HG02884 (cell line): ENCODE results near the gene C6orf62.
A peak's percentile ranks its signal among the peaks of the same experiment; 100 is the strongest.
"Not testable (repeated sequence)": the region's sequence is repeated elsewhere in the genome, so short reads cannot be mapped to it uniquely, and the experiment has no call there.

ENCODE experiments used
- ATAC-seq: cut with Tn5 transposase; IDR thresholded peaks from one replicate; pipeline ENCODE4 v1.9.1; 2021; ENCODE audit warnings: mild to moderate bottlenecking, moderate library complexity; ENCODE audit not compliant: unreplicated experiment

Gene C6orf62

GRCh38 chr6:24743265-24743943 lies 24.4 kb upstream of the C6orf62 start:
- peak; percentile 92 for ATAC-seq

DNA sequence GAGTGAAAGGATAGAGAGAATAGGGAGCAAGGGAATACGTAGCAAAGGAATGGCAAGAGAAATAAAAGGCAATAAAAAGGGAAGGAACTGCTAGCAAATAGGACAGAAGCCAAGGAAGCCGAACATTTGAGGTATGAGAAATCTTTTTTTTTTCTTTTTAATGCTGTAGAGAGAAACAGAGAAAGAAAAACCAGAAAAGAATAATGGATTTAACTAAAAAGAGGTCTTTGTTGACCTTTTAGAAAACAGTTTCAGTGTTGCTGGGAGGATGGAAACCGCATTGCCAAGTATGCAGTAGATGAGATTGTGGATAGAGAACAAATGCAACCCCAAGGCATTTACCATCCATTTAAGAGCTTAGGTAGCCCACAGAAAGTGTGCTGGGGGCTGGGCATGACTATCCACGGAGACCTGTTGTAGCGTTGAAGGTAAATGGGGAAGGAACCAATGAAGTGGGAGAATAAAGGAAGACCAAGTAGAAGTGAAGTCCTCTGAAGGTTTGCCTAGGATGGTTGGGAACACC lies 23.3 kb upstream of the C6orf62 start:
- no peak for ATAC-seq

GRCh38 chr6:24740861-24741260 lies 21.9 kb upstream of the C6orf62 start:
- no peak for ATAC-seq

DNA sequence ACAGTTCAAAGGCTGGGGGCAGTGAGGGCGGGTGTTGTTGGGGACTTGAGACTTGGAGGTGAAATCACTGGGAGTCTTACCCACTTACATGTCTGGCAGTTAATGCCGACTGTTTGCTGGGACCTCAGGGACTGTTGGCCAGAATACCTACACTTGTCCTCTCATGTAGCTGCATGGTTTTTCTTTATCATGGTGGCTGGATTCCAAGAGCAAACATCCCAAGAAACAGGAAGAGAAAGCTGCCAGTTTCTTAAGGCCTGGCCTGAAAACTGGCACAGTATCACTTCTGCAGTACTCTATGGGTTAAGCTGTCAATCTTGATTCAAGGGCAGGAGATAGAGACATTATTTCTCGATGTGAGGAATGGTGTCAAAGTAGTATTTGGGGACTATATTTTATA lies 19.8 kb upstream of the C6orf62 start:
- no peak for ATAC-seq

DNA sequence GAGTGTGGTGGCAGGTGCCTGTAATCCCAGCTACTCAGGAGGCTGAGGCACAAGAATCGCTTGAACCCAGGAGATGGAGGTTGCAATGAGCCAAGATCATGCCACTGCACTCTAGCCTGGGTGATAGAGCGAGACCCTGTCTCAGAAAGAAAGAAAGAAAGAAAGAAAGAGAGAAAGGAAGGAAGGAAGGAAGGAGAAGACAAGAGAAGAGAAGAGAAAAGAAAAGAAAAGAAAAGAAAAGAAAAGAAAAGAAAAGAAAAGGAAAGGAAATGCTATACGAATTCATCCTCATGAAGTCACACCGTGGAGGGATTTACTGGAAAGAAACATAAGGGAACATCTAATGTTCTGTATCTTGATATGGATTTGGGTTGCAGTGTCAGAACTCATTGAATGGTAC lies 15.8 kb upstream of the C6orf62 start:
- ATAC-seq, result not testable (repeated sequence)

DNA sequence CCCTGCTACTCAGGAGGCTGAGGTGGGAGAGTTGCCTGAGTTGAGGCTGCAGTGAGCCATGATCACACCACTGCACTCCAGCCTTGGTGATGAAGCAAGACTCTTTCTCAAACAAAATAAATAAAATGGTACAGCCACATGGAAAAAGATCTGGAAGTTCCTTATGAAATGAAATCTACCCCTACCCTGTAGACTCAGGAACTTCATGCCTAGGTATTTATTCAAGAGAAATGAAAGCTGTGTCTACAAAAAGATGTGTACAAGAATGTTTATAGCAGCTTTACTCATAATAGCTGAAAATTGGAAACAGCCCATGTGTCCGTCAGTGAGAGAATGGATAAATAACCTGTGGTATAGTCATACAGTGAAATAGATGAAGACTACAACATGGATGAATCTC lies 15.2 kb upstream of the C6orf62 start:
- ATAC-seq, result no peak

DNA sequence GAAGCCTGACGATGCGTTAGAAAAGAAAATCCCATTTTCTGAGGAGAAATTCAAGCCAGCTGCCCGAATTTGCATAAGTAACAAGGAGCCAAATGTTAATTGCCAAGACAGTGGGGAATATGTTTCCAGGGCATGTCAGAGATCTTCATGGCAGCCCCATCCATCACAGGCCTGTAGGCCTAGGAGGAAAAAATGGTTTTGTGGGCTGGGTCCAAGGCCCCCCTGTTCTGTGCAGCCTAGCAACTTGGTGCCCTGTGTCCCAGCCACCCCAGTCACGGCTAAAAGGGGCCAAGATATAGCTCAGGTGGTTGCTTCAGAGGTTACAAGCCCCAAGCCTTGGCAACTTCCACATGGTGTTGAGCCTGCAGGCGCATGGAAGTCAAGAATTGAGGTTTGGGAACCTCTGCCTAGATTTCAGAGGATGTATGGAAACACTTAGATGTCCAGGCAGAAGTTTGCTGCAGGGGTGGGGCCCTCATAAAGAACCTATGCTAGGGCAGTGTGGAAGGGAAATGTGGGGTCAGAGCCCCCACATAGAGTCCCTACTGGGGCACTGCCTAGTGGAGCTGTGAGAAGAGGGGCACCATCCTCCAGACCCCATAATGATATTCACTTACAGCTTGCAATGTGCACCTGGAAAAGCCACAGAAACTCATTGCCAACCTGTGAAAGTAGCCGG lies 12.6 kb upstream of the C6orf62 start:
- not testable (repeated sequence) for ATAC-seq

- ATAC-seq, result not testable (repeated sequence)
Observed at GRCh38 chr6:24730653-24731052, 11.7 kb upstream of the C6orf62 start.

- ATAC-seq, result no peak
Observed at GRCh38 chr6:24723270-24723669, 4.3 kb upstream of the C6orf62 start.

GRCh38 chr6:24721461-24722215 lies 2.7 kb upstream of the C6orf62 start:
- ATAC-seq, result peak; percentile 45

DNA sequence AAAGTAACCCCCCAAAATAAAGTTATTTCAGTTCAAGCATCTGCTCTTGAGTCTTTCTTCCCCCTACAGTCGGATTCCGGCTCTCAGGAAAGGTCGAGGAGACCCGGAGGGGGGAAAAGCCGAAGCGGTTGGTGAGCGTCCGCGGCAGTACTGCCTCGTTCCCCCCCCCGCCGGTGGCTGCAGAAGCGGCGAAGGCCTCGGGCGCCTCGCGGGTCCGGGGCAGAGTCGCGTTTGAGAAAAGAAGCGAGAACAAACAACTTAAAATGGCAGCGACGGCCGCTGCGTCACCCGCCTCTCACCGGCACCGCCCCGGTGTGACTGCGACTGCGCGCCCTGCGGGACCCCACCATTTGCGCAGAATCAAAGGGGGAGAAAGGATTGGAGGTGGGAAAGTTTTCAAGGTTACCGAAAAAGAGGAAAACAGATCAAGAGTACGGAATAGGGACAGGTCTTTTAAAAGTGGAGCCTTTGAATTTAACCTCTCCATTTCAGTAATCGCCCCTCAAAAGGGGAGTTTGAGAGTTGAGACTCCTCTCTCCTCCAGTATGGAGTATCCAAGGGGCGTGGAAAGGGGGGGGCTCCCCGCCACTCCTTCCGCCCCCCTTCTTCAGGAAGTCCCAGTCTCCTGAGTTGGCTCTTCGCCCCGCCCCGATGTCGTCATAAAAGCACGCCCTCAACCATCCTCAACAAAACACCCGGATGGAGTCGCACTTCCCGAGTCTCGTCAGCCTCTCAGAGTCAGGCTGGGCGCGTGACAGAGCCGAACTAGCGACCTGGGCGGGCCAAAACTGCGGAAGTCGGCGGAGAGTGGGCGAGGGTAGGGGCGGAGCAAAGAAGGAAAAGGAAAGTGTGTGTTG lies 1.9 kb upstream of the C6orf62 start:
- peak; percentile 90 for ATAC-seq

- no peak for ATAC-seq
Observed at GRCh38 chr6:24720131-24720603, 1.2 kb upstream of the C6orf62 start.

GRCh38 chr6:24718449-24719124 lies 367 bp downstream of the C6orf62 start:
- ATAC-seq, result no peak

- not testable (repeated sequence) for ATAC-seq
Observed at GRCh38 chr6:24716602-24717148, 2.3 kb downstream of the C6orf62 start.

GRCh38 chr6:24710519-24711303 lies 8.2 kb downstream of the C6orf62 start:
- no peak for ATAC-seq

- ATAC-seq, result no peak
Observed at GRCh38 chr6:24709014-24709711, 9.8 kb downstream of the C6orf62 start.

GRCh38 chr6:24708612-24709011 lies 10.3 kb downstream of the C6orf62 start:
- ATAC-seq, result no peak

- no peak for ATAC-seq
Observed at GRCh38 chr6:24704468-24704867, 14.5 kb downstream of the C6orf62 start.
